PC-9 (cell line): ENCODE measurements around the gene WNT4.

Experiments used
- CTCF ChIP-seq: fragments of 200-600 bp; sonication (generic); conservative IDR thresholded peaks from 2 replicates; pipeline ENCODE4 v1.6.1; 2017; ENCODE audit warnings: mixed run types, antibody characterized with exemption, mild to moderate bottlenecking, moderate library complexity
- EZH2 ChIP-seq: fragments of 200-600 bp; sonication (generic); IDR thresholded peaks from 2 replicates; pipeline ENCODE4 v1.8.0; 2017; ENCODE audit warnings: antibody characterized with exemption, low read depth

- TF ChIP-seq CTCF = no peak
- TF ChIP-seq EZH2 = no peak
These were observed 34.6 kb upstream of the WNT4 start for GRCh38 chr1:22177354-22178003.
